ENCODE measurements around the gene MAP3K13. TPM values are rescaled to one million over a fixed set of nuclear protein-coding genes. Genes with fewer than 3 reads are reported as not detected.
A peak's percentile ranks its signal among the peaks of the same experiment; 100 is the strongest.

MAP3K13 gene
- total RNA-seq, 1 experiment from 2014 or later = 21.0 TPM

GRCh38 chr3:185460309-185460708 is 97.4 kb downstream of the MAP3K13 start:
- POLR2A ChIA-PET = interaction anchor here (2.7 kb wide), 1 partner anchor 98 kb away, joined by 13 read pairs; no protein-coding TSS in a partner anchor
- H3K9ac ChIP-seq (ENCODE audit: low read length) = no peak overlapping the region

More at GRCh38 chr3:185460309-185460708, 97.4 kb downstream of the MAP3K13 start:
- H3K27me3 ChIP-seq (ENCODE audit: insufficient read depth, low read length) = no peaks in the 10 kb centered on the region
- intact Hi-C loops (cut with micrococcal nuclease) = loop anchor here (5.0 kb wide), 1 partner anchor 117 kb away; no protein-coding TSS in a partner anchor
- TF ChIP-seq SIN3A (IDR thresholded peaks at IDR 0.05; ENCODE audit: low read depth) = no peak
- TF ChIP-seq ZFX (IDR thresholded peaks at IDR 0.05) = no peak
- TF ChIP-seq ZNF274 (IDR thresholded peaks at IDR 0.05; ENCODE audit: low read depth, low read length) = no peak
- TF ChIP-seq POLR2A (IDR thresholded peaks at IDR 0.05; ENCODE audit: borderline replicate concordance, extremely low read depth, insufficient read depth, insufficient read length) = no peak
- no peak for TF ChIP-seq ATF3 (IDR thresholded peaks at IDR 0.05)
- TF ChIP-seq ZBTB33 (IDR thresholded peaks at IDR 0.05; ENCODE audit: extremely low read depth, insufficient replicate concordance, low read length) = no peak
- TF ChIP-seq EGR1 (IDR thresholded peaks at IDR 0.05; ENCODE audit: low read depth) = no peak
- no peak for TF ChIP-seq MAX (IDR thresholded peaks at IDR 0.05)
- TF ChIP-seq YY1 (IDR thresholded peaks at IDR 0.05; ENCODE audit: extremely low read depth, insufficient replicate concordance, low read depth, low read length) = no peak
- no peak for TF ChIP-seq ELF1 (IDR thresholded peaks at IDR 0.05; ENCODE audit: borderline replicate concordance, low read depth)
- H3K27ac ChIP-seq (ENCODE audit: low read depth, low read length) = no peak overlapping the region
- H3K4me3 ChIP-seq (replicated peaks in 1 of 2; ENCODE audit: low read depth in 1 of 2, low read length in 2 of 2) = no peak overlapping the region
- ATAC-seq = peak; percentile 50; the same call in 1 of the 2 replicates
- no peaks in the 10 kb centered on the region for H3K4me1 ChIP-seq (ENCODE audit: control insufficient read depth in 1 of 2, insufficient read depth in 2 of 2, low read length in 2 of 2)
- H4K20me1 ChIP-seq (ENCODE audit: insufficient read depth) = no peaks in the 10 kb centered on the region
- H3K4me2 ChIP-seq (ENCODE audit: low read length) = no peak overlapping the region
- H3K36me3 ChIP-seq (ENCODE audit: control insufficient read depth in 1 of 2, insufficient read depth in 2 of 2, low read length in 2 of 2) = no peaks in the 10 kb centered on the region
- BruUV-seq (replicated peaks) = no TSS peak
- no peak for DNase-seq (ENCODE audit: low read depth, low spot score)
- no peak overlapping the region for H2AFZ ChIP-seq (ENCODE audit: low read depth, low read length, poor library complexity, severe bottlenecking)
- ChIA-PET RAD21 (ENCODE audit: low non-redundant PET in 1 of 2, low total read pairs in 2 of 2, uncharacterized antibody in 2 of 2, unreplicated experiment in 2 of 2) (interaction anchor here (0.9 to 1.8 kb wide), 5 partner anchors 99 to 115 kb away, joined by 3 to 10 read pairs (median 8); no protein-coding TSS in a partner anchor), CTCF (interaction anchor here (0.7 to 2.9 kb wide), 12 partner anchors 8 to 171 kb away, joined by 3 to 38 read pairs (median 4); partner anchors contain the start of gene SENP2)
- H3K9me2 ChIP-seq (ENCODE audit: insufficient read depth) = no peaks in the 10 kb centered on the region
- H3K79me2 ChIP-seq (ENCODE audit: insufficient read depth, low read length) = no peaks in the 10 kb centered on the region
- no peaks in the 10 kb centered on the region for H3K9me3 ChIP-seq (ENCODE audit: control insufficient read depth in 1 of 2, insufficient read depth in 1 of 2, low read depth in 1 of 2, low read length in 2 of 2)

Data from HCT116 (cell line).